Right atrium auricular region (tissue), 2 donors: Measurements from ENCODE around the gene KRT85. TPM values are rescaled to one million over a fixed set of nuclear protein-coding genes. Genes with fewer than 3 reads are reported as not detected.

Source experiments
- DNase-seq: peaks from one replicate; pipeline ENCODE4 v3.0.0-alpha.2; 2019; ENCODE audit warnings: low spot score
- H3K27ac ChIP-seq, 2 donors: fragments of 200-600 bp; sonication (generic); 1 replicate in 1 of 2; 2 replicates in 1 of 2; pipeline ENCODE4 v1.5.1; 2016 to 2019
- H3K27me3 ChIP-seq, 2 donors: fragments of 200-600 bp; sonication (generic); one replicate each; pipeline versions ENCODE4 v1.5.1 to v1.6.0; 2017 to 2019
- H3K36me3 ChIP-seq: fragments of 200-600 bp; sonication (generic); one replicate; pipeline ENCODE4 v1.5.1; 2016
- H3K4me1 ChIP-seq, 2 donors: fragments of 200-600 bp; sonication (generic); one replicate each; pipeline versions ENCODE4 v1.5.1 to v1.6.0; 2017 to 2019
- H3K4me3 ChIP-seq, 2 donors: fragments of 200-600 bp; sonication (generic); 1 replicate in 1 of 2; 2 replicates in 1 of 2; pipeline ENCODE4 v1.5.1; 2017 to 2019; ENCODE audit warnings: mild to moderate bottlenecking in 1 of 2, moderate library complexity in 1 of 2
- H3K9me3 ChIP-seq, 2 donors: fragments of 200-600 bp; sonication (generic); one replicate each; pipeline ENCODE4 v1.5.1; 2019
- total RNA-seq, 2 donors: library from RNA; depleted of rRNA; stranded (reverse); fragments of >200 nt; gene quantifications; one replicate each; pipeline ENCODE4 v1.1.0, GENCODE V29; 2016
- TF ChIP-seq, protein P1 (sequence below), 2 donors: fragments of 200-600 bp; sonication (generic); IDR thresholded peaks; one replicate each; pipeline ENCODE4 v1.5.1; 2019; ENCODE audit warnings: antibody characterized with exemption in 2 of 2

The KRT85 gene
- total RNA-seq, 2 donors from 2014 or later: not detected

DNA sequence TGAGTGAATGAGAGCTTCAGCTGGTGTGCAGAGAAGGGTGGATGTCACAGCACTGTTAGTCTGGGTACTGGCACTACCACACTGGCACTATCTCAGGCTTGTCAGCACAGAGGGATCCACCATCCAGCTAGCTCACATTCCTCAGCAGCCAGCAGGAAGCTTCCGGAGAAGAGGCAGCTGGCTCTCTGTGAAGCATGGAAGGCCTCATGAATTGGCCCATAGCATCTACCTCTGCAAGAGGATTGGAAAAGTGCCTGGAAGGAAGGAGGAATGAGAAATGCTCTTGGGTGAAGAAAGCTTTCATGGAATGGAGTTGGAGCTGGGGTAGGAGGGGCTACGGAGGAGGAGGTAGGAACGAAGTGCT, 56.0 kb downstream of the KRT85 start:
- H3K4me3 ChIP-seq: no peak overlapping the region
- no peaks in the 10 kb centered on the region for H3K36me3 ChIP-seq
- no peak overlapping the region for H3K27ac ChIP-seq
- TF ChIP-seq, protein P1, sequence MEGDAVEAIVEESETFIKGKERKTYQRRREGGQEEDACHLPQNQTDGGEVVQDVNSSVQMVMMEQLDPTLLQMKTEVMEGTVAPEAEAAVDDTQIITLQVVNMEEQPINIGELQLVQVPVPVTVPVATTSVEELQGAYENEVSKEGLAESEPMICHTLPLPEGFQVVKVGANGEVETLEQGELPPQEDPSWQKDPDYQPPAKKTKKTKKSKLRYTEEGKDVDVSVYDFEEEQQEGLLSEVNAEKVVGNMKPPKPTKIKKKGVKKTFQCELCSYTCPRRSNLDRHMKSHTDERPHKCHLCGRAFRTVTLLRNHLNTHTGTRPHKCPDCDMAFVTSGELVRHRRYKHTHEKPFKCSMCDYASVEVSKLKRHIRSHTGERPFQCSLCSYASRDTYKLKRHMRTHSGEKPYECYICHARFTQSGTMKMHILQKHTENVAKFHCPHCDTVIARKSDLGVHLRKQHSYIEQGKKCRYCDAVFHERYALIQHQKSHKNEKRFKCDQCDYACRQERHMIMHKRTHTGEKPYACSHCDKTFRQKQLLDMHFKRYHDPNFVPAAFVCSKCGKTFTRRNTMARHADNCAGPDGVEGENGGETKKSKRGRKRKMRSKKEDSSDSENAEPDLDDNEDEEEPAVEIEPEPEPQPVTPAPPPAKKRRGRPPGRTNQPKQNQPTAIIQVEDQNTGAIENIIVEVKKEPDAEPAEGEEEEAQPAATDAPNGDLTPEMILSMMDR (IDR thresholded peaks at IDR 0.05): no peak
- H3K9me3 ChIP-seq: no peaks in the 10 kb centered on the region
- H3K27me3 ChIP-seq: no peaks in the 10 kb centered on the region
- DNase-seq: no peak
- peaks cover 0 to 24% of the 10 kb centered on the region in 2 donors for H3K4me1 ChIP-seq

DNA sequence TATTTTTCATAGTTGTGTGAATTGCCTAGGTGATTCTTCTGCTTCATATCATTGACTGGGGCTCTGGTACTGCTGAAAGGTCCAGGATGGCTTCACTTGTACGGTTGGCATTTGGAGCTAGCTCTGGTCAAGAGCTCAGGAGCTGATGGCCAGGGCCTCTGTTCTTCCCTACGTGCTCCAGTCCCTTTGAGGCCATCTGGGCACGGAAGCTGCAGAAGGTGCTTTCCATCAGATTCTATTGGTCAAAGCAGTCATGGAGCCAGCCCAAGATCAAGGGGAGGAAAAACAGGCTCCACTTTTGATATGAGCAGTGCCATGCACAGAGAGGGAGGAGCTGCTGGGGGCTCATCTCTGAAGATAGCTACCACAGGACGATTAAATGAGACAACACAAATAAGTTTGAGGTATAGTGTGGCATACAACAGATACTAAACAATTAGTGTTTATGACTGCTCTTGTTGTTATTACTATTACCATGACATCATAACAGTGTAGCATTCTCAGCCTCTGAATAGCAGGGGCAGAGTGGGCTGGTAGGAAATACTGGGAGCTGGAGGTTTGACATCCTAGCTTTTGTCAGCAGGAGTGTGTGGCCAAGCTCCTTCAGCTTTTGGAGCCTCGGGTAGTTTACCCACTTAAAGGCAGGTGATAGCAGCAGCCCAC, 56.5 kb downstream of the KRT85 start:
- no peaks in the 10 kb centered on the region for H3K9me3 ChIP-seq
- DNase-seq: no peak

More for the DNA sequence above, 56.5 kb downstream of the KRT85 start:
- Histone ChIP-seq H3K4me3 (no peak overlapping the region), H3K27ac (no peak overlapping the region), H3K27me3 (no peaks in the 10 kb centered on the region), H3K4me1 (peaks cover 0 to 24% of the 10 kb centered on the region in 2 donors), H3K36me3 (no peaks in the 10 kb centered on the region)
- TF ChIP-seq, protein P1 (IDR thresholded peaks at IDR 0.05): no peak

Other genes starting within 250 kb of the KRT85 start
- 1 to 10 TPM in 1 of 2 donors, under 1 TPM in 1; 0.30 to 1.5 TPM for gene KRT80, start 175.5 kb downstream of the KRT85 start, total RNA-seq
- gene KRT7, start 134.2 kb downstream of the KRT85 start, total RNA-seq: 10 to 100 TPM; 14.7 to 58.4 TPM
- not detected for gene KRT86, start 92.8 kb downstream of the KRT85 start, total RNA-seq
- not detected for gene KRT81, start 75.9 kb downstream of the KRT85 start, total RNA-seq
- not detected for gene KRT83, start 46.1 kb downstream of the KRT85 start, total RNA-seq
- gene KRT84, start 18.2 kb upstream of the KRT85 start, total RNA-seq: under 1 TPM in 1 of 2 donors, not detected in 1; 0.28 TPM
- gene KRT82, start 38.9 kb upstream of the KRT85 start, total RNA-seq: not detected
- not detected for gene KRT75, start 66.9 kb upstream of the KRT85 start, total RNA-seq
- gene KRT6B, start 84.7 kb upstream of the KRT85 start, total RNA-seq: not detected
- gene KRT6C, start 106.3 kb upstream of the KRT85 start, total RNA-seq: not detected
- gene KRT6A, start 125.8 kb upstream of the KRT85 start, total RNA-seq: 1 to 10 TPM in 1 of 2 donors, under 1 TPM in 1; 0.48 to 7.4 TPM
- gene KRT5, start 152.9 kb upstream of the KRT85 start, total RNA-seq: 10 to 100 TPM in 1 of 2 donors, 1 to 10 TPM in 1; 1.4 to 12.1 TPM
- not detected for gene KRT71, start 185.7 kb upstream of the KRT85 start, total RNA-seq
- 1 to 10 TPM in 1 of 2 donors, not detected in 1; 2.9 TPM for gene KRT74, start 206.4 kb upstream of the KRT85 start, total RNA-seq
- not detected for gene KRT72, start 234.0 kb upstream of the KRT85 start, total RNA-seq